OCI-M2 (cell line): ENCODE data around the gene SMARCA4.
"Not testable (repeated sequence)": the region's sequence is repeated elsewhere in the genome, so short reads cannot be mapped to it uniquely, and the experiment has no call there.

Experiments
- DNase-seq: peaks from one replicate; lab custom pipeline; 2025; ENCODE audit not compliant: unreplicated experiment; lab: John Stamatoyannopoulos, UW

The SMARCA4 gene

DNA sequence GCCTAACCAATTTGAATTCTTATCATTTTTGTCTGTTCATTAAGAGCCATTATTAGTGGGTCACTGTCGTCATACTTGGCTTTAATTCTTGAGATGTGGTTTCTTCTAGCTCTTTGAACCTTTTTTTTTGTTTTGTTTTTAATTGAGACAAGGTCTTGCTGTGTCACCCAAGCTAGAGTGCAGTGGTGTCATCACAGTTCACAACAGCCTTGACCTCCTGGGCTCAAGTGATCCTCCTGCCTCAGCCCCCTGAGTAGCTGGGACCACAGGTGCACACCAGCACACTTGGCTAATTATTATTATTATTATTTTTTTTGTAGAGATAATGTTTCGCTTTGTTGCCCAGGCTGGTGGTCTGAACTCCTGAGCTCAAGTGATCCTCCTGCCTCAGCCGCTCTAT, 102.6 kb downstream of the SMARCA4 start:
- no peak for DNase-seq

DNA sequence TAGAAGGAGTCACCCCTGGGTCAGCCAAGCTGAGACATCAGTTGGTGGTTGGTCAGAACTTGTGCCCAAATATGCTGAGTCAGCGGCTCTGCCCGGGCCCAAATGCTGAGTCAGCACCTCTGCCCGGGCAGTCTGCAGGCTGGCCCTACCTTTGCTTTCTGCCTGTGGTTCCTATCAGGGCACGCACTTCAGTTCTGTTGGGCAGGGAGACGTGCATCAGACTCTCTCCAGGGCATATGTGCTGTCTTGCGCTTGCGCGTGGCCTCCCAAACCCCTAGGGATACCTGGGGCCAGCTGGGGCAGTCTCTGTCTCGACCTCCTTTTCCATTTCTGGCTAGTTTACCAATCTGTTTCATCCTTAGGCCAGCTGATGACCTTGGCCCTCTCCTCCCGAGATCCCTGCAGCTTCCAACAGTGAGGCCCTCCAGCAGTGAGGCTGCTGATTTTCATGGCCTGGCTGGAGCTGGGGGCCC, 104.0 kb downstream of the SMARCA4 start:
- no peak for DNase-seq

DNA sequence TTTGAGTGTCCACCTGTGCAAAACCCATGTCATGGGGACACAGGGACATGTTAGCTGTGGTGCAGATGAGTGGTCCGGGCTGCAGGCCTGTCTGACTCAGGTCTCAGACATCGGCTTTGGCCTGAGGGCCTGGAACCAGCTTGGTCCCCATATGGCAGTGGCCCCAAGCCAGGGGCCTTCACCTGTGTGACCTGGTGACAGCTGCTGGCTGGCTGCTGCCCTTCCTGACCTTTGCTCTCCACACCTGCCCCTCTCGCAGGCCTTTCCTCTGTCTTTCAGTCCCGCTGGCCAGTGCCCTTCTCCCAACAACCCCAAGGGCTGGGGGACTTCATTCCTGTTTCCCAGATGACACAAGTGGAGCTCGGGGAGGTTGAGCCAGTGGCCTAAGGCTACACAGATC, 105.5 kb downstream of the SMARCA4 start:
- DNase-seq, result no peak

DNA sequence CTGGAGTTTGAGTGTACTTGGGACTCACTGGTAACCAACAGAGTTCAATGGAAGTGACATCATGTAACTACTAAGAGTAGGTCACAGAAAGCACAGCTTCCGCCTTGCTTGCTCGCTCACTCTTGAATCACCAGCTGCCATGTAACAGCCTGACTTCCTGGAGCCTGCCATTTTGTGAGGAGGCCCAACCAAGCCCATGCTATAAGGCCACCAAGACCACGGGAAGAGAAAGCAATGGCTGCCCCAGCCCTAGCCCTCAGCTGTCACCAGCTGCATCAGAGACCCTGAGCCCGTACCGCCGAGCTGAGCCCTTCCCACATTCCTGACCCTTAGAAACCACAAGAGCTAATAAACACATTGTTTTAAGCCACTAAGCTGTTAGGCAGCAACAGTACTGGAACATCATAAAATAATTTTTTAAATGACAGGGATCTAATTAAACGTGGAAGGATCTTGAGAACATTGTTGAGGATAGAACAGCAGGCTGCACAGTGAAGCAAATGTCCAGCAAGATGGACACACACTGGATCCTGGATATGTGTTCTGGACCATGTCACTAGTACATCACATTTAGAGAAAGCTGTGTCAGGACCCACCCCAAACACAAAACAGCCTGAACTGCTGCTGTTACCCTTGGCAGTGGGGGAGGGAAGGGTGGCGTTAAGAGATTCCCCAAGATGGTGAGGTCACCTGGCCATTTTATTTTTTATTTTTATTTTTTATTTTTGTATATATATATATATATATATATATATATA, 106.7 kb downstream of the SMARCA4 start:
- no peak for DNase-seq

DNA sequence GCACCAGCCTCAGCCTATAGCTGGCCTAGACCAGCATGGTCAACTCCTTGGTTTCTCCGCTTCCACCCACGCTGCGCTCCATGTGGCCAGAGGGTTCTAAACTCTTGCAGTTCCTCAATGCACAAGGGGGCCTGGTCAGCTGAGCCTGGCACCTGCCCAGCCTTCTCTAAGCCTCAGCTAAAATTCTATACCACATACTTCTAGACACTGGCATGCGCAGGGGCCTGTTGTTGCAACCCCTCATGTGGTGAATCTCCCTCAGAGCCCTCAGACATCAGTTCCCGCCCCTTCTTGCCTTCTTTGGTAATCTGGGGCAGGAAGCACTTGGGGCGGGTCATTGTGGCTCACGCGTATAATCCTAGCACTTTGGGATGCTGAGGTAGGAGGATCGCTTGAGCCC, 108.7 kb downstream of the SMARCA4 start:
- no peak for DNase-seq

DNA sequence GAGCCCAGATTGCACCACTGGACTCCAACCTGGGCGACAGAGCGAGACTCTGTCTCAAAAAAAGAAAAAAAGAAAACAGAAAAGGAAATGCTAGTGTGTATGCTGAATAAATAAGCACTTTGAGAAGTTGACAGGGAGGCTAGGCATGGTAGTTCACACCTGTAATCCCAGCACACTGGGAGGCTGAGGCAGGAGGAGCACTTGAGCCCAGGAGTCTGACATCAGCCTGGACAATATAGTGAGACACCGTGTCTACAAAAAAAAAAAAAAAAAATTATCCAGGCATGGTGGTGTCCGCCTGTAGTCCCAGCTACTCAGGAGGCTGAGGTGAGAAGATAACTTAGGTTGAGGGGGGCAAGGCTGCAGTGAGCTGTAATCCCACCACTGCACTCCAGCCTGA, 109.3 kb downstream of the SMARCA4 start:
- no peak for DNase-seq

DNA sequence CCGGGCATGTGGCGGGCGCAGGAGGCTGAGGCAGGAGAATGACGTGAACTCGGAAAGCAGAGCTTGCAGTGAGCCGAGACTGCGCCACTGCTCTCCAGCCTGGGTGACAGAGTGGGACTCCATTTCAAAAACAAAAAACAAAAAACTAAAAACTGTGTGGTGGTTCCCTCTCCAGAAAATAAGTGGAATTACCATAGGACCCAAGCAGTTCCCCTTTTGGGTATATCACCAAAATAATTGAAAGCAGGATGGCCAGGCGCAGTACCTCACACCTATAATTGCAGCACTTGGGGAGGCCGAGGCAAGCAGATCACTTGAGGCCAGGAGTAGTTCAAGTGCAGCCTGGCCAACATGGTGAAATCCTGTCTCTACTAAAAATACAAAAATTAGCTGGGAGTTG, 112.7 kb downstream of the SMARCA4 start:
- DNase-seq, result no peak

DNA sequence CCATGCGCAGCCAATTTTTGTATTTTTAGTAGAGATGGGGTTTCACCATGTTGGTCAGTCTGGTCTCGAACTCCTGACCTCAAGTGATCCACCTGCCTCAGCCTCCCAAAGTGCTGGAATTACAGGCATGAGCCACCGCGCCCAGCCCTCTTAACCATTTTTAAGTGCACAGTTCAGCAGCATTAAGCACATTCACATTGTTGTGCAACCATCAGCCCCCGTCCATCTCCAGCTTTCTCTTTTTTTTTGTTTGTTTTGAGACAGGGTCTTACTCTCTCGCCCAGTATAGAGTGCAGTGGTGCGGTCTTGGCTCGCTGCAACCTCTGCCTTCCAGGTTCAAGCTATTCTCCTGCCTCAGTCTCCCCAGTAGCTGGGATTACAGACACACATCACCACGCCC, 116.0 kb downstream of the SMARCA4 start:
- not testable (repeated sequence) for DNase-seq

DNA sequence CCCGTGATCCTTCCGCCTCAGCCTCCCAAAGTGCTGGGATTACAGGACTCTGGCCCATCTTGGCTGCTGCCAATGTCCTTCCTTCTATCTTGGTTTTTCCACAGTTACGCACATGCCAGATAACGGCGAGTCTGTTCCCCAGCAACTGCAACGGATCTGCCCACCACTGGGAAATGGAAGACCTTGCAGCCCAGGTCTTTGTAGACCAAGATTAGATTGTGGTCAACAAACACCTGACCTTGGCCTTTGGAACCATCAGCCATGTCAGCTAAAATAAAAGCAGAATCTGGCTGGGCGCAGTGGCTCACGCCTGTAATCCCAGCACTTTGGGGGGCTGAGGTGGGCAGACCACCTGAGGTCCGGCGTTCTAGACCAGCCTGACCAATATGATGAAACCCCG, 118.1 kb downstream of the SMARCA4 start:
- no peak for DNase-seq

DNA sequence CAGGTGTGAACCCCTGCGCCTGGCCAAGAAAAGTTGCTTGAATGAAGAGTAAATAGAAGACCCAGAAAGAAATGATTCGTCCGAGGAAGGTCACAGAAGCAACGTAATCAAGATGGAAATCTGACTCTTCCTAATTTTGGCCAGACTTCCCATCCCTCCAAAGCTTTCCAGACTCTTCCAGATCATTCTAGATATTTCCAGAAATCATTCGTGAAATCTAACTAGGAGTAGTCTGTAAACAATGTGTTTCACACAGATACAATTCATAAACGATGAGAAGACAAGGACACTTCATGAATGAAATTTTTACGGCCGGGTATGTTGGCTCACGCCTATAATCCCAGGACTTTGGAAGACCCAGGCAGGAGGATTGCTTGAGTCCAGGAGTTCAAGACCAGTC, 119.2 kb downstream of the SMARCA4 start:
- DNase-seq, result no peak

DNA sequence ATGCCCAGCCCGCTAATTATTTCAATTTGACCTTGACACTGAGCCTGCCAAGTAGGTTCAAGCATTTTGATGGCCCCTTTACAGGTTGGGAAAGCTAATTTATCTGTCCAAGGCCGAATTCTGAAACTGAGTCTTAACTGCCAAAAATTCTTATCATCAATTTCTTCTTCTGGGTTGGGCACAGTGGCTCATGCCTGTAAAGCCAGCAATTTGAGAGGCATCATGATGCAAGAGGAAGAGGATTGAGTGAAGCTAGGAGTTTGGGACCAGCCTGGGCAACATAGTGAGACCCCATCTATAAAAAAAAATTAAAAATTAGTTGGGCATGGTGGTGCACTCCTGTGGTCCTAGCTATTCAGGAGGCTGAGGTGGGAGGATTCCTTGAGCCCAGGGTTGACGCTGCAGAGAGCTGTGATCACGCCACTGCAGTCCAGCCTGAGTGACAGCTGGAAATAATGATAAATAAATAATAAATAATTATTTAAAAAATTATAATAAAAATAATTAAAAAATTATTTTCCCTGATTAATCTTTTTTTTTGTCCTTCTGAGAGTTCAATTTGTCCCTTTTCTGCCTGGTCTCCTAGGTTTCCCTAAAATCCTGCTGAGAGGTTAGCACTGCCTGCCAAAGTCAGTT, 127.2 kb downstream of the SMARCA4 start:
- no peak for DNase-seq

DNA sequence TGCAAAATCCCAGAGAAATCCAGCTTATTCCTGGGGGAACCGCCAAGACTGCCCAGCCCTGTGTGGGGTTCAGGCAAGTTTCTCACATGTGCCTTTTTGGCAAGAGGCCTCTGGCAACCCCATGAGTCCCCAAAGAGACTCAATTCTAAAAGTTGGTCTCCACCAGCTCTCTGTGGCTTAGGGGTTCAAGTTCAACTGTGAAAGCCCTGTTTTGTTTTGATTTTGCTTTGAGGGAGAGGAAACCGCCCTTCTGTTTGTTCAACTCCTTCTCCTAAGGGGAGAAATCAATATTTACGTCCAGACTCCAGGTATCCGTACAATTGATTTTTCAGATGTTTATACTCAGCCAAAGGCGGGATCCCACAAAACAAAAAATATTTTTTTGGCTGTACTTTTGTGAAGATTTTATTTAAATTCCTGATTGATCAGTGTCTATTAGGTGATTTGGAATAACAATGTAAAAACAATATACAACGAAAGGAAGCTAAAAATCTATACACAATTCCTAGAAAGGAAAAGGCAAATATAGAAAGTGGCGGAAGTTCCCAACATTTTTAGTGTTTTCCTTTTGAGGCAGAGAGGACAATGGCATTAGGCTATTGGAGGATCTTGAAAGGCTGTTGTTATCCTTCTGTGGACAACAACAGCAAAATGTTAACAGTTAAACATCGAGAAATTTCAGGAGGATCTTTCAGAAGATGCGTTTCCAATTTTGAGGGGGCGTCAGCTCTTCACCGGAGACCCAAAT, 127.8 kb downstream of the SMARCA4 start:
- no peak for DNase-seq

DNA sequence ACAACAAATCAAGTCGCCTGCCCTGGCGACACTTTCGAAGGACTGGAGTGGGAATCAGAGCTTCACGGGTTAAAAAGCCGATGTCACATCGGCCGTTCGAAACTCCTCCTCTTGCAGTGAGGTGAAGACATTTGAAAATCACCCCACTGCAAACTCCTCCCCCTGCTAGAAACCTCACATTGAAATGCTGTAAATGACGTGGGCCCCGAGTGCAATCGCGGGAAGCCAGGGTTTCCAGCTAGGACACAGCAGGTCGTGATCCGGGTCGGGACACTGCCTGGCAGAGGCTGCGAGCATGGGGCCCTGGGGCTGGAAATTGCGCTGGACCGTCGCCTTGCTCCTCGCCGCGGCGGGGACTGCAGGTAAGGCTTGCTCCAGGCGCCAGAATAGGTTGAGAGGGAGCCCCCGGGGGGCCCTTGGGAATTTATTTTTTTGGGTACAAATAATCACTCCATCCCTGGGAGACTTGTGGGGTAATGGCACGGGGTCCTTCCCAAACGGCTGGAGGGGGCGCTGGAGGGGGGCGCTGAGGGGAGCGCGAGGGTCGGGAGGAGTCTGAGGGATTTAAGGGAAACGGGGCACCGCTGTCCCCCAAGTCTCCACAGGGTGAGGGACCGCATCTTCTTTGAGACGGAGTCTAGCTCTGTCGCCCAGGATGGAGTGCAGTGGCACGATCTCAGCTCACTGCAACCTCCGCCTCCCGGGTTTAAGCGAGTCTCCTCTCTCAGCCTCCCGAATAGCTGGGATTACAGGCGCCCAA, 128.6 kb downstream of the SMARCA4 start, which contains the start of gene LDLR:
TSS of gene LDLR (plus strand) at position 210 of the 760 bp plus-strand sequence. CDS start at position 296, 86 bp downstream.
- peak; percentile 98 for DNase-seq

DNA sequence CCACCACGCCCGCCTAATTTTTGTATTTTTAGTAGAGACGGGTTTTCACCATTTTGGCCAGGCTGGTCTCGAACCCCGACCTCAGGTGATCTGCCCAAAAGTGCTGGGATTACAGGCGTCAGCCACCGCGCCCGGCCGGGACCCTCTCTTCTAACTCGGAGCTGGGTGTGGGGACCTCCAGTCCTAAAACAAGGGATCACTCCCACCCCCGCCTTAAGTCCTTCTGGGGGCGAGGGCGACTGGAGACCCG, 129.1 kb downstream of the SMARCA4 start:
- DNase-seq, result not testable (repeated sequence)

DNA sequence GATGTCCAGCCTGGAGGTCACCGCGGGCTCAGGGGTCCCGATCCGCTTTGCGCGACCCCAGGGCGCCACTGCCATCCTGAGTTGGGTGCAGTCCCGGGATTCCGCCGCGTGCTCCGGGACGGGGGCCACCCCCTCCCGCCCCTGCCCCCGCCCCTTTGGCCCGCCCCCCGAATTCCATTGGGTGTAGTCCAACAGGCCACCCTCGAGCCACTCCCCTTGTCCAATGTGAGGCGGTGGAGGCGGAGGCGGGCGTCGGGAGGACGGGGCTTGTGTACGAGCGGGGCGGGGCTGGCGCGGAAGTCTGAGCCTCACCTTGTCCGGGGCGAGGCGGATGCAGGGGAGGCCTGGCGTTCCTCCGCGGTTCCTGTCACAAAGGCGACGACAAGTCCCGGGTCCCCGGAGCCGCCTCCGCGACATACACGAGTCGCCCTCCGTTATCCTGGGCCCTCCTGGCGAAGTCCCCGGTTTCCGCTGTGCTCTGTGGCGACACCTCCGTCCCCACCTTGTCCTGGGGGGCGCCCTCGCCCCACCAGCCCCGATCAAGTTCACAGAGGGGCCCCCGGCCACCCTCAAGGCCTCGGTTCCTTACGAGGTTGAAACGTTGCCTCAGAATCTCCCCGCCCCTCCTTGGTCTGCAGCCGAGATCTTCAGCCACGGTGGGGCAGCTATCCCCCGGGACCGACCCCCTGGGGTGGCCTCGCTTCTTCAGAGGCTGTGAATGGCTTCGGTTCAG, 129.6 kb downstream of the SMARCA4 start:
- peak; percentile 100 for DNase-seq

DNA sequence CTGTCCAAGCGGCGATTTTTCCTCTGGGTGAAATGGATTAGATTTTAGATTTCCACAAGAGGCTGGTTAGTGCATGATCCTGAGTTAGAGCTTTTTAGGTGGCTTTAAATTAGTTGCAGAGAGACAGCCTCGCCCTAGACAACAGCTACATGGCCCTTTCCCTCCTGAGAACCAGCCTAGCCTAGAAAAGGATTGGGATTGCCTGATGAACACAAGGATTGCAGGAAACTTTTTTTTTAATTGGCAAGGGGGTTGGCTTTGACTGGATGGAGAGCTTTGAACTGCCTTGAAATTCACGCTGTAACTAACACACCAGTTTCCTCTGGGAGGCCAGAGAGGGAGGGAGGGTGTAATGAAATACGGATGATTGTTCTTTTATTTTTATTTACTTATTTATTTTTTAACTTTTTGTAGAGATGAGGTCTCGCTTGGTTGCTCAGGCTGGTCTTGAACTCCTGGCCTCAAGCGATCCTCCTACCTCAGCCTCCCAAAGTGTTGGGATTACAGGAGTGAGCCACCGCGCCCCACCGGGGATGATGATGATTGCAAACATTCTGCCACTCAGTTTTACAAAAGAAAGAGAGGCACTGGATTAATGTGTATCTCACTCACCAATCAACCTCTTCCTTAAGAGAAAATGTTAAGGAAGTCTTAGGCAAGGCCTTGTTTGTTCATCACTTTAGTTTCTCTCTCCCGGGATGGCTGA, 130.3 kb downstream of the SMARCA4 start:
- DNase-seq, result no peak

DNA sequence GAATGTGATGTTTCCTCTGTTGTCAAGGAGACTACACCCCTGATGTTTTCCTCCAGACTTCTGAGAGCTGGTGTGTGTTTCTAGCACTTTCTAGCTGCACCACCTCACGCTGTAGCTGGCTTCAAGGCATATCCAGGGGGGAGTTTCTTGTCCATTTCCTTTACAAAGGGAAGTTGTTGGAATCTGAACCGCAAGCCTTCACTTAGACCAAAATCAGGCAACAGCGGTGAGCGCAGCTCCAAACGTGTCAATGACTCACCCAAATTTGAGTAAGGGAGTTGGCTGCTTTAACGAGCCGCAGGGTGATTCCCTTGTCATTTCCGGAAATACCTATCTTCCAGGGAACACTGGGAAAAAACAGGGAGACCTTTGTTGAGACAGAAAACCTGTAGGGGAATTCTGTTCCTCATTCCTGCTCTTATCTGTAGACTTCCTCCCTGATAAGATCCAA, 130.9 kb downstream of the SMARCA4 start:
- no peak for DNase-seq

DNA sequence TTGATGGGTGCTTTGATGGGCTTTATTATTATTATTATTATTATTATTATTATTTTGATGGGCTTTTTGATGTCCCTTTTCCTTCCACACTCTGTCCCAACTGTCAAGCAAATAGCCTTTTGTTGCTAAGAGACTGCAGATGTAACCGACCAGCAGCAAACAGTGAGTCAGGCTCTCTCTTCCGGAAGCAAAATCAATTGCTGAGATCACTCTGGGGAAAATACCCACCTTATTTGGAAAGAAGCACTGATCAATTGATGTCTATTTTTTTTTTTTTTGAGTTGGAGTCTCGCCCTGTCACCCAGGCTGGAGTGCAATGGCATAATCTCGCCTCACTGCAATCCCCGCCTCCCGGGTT, 131.3 kb downstream of the SMARCA4 start:
- no peak for DNase-seq

DNA sequence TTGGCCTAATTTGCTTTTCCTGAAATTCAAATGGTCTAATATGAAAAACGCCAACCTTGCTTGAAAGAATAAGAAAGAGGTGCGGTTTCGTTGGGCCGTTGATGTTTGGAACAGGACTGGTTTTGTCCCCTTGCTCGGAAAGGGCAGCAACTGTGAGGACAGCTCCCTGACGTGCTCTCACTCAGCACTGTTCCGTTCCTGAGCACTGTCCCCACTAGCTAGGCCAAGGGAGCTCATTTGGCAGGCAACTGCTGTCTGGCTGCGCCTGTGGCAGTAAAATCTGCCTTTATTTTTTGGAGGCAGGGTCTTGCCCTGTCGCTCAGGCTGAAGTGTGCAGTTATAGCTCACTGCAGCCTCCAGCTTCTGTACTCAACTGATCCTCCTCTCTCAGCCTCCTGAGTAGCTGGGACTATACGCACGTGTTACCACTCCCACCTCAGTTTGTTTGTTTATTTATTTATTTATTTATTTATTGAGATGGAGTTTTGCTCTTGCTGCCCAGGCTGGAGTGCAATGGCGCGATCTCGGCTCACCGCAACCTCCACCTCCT, 132.9 kb downstream of the SMARCA4 start:
- DNase-seq, result no peak

DNA sequence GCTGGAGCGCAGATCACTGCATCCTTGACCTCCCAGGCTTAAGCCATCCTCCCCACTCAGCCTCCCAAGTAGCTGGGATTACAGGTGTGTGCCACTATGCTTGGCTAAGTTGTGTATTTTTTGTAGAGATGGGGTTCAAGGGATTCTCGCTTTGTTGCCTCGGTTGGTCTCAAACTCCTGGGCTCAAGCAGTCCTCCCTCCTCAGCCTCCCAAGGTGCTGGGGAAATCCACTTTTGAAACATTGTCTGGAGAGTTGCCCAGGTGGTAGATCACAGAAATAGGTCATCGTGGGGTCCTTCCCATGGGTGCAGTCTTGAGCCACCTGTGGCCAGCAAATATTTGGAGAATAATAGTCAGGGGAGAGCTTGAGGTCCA, 133.7 kb downstream of the SMARCA4 start:
- DNase-seq, result no peak
